HG02623 (cell line): ENCODE results near the gene AGPS.
"Not testable (repeated sequence)": the region's sequence is repeated elsewhere in the genome, so short reads cannot be mapped to it uniquely, and the experiment has no call there.

Experiments
- ATAC-seq: cut with Tn5 transposase; IDR thresholded peaks from one replicate; pipeline ENCODE4 v1.9.1; 2021; ENCODE audit warnings: moderate library complexity; ENCODE audit not compliant: unreplicated experiment

Gene AGPS

DNA sequence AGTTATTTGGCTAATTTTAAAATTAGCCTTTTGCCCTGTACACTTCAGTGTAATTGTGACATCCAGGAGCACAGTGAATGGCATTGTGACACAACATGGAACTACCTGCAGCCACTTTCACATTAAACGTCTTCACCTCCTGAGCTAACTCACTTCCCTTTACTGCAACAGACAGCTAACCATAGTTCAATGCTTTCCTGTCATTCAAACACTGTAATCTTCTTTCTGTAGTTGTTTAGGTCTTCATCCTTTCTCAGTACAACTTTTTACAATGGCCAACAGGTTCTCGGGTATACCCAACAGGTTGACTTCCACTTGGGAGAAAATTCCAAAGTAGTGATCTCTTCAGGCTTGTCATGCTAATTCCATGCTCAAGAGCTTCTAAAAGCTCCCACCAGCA is 8.6 kb upstream of the AGPS start:
- no peak for ATAC-seq

DNA sequence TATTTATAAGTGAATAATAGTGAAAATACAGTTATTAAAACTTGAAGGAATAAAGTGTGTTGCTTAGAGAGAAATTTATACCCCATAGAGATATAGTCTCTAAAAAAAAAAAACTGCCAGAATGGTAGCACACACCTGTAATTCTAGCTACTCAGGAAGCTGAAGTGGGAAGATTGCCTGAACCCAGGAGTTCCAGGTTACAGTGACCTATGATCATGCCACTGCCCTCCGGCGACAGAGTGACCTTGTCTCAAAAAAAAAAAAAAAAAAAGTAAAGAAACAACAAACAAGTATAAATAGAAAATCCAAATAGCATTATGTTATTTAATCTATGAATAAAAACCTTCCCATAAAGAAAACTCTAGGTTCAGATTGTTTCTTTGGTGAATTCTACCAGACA is 7.4 kb upstream of the AGPS start:
- no peak for ATAC-seq

DNA sequence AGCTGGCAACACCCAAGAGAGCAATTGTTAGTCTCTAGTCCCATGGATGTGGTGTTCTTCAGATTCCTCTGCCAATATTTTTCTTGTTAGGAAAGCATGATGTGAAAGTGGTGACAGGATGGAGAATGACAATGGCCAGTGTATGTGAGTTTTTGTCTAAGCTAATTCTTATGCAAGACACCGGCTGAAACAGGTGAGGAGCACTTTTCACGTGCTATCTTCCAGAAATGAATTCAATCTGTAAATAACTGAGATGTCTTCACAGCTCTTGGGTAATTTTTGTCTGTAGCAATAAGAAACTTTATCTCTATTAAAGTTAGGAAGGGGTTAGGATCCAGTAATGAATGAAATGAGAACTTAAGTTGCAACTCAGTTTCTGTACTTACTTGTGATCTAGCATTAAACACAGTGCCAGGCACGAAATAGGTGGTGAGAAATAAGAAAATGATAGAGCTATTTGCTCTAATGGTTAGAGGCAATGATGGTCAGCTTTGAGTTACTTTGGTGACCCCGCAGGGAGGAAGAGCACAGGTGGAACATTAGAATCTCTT is 676 bp upstream of the AGPS start:
- no peak for ATAC-seq

DNA sequence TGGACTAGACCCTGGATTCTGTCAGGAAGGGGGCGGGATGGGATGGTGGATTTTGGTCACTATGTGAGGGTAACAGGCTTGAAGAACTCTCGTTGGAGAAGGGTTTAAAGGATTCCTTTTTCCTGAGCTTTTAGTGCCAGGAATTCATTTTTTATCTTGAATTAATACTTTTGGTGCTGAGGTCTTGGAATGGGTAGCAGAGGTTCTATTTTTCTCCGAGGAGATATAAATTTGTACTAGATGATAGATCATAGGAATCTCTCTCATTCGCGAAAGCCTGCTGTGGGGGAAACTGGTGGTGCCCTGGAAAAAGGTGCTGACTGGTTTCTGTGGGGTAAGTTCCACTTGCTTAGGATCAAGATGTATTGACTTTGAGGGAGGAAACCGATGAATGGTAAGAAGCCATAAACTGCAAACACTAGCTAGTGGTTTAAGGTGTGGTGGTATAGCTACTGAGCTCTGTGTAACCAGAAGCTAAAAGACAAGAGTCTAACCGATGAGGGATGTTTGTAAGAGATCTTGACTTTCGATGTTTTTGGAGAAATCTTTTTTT is 706 bp downstream of the AGPS start:
- no peak for ATAC-seq

DNA sequence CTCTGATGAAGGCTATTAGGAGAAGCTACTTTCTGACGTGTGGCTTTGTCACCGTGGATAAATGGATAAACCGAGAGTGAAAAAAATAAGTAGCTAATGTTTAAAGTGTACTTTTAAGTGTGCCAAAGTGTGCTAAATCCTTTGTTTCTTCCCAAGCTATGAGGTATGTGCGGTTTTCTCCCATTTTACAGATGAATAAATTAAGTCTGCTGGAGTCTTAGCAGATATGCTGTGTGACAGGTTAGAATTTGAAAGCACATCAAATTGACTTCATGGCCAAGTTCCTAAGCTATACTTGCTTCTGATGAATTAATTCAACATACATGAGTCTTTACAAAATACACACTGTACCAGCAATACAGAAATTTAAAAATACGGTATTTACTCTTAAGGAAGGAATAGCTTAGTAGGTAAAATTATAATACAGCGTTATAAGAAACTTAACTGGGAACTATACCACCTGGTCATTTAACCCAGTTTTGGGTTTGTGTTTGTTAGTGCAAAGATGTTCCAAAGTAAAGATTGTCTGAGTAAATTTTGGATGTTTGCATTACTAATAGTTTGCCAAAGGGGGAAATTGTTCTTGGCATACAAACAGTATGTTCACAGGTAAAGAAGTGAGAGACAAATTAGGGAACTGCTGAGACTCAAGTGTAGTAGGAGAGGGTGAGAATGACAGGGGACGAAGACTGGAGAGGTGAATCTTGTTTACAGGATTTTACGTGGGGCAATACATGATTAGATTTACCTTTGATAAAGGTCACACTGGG is 1.4 kb downstream of the AGPS start:
- no peak for ATAC-seq

- ATAC-seq, result no peak
Measured at GRCh38 chr2:177394594-177394973, 2.0 kb downstream of the AGPS start.

DNA sequence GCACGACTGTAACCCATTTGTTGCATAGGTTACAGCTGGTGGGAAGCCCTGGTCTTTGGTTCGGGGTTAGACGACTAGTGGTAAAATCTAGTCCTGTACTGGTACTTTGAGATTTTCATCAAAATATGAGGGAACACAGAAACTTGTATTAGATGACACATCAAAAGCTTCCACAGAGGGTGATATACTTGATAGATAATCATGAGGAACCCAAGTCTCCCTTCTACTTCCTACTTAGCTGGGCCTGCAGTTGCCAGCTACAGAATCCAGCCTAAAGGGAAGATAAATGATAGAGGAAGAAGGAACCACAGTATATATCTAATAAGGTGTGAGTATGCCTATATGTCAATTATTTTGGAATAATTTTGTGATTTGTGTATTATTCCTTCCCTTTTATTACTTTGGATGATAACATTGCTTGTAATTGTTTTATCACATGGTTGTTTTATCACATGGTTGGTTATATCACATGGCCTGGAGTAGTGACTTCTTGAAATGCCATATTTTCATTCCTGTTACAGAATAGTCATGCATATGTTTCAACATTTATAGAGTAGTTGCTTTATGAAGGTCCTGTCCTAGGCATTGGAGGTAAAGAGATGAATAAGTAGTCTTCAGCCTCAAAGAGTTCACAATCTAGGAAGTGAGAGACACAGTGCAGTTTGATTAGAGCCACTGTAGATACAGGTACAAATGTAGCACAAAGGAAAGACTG is 2.9 kb downstream of the AGPS start:
- ATAC-seq, result no peak

DNA sequence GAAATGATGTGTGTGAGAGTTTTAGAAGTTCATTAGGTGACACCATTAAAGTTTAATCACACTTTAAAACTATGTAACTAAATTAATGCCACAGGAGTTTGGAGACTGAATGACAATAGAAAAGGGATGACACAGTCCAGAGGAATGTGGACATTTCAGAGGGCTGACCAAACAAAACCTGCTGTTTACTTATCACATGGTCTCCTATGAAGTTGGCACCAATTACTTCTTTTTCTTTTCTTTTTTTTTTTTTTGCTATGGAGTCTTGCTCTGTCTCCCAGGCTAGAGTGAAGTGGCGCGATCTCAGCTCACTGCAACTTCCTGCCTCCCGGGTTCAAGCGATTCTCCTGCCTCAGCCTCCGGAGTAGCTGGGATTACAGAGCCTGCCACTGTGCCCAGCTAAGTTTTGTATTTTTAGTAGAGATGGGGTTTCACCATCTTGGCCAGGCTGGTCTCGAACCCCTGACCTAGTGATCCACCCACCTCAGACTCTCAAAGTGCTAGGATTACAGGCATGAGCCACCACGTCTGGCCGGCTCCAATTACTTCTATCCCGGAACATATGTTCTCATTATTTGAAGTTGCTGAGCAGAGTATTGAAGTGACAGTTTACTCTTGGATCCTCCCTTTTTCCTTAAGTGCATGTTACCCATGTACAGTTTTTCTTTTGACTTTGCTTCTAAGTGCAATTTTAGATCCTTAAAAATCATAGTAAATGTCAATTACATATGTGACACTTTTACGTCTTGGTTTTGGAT is 4.3 kb downstream of the AGPS start:
- ATAC-seq, result no peak

DNA sequence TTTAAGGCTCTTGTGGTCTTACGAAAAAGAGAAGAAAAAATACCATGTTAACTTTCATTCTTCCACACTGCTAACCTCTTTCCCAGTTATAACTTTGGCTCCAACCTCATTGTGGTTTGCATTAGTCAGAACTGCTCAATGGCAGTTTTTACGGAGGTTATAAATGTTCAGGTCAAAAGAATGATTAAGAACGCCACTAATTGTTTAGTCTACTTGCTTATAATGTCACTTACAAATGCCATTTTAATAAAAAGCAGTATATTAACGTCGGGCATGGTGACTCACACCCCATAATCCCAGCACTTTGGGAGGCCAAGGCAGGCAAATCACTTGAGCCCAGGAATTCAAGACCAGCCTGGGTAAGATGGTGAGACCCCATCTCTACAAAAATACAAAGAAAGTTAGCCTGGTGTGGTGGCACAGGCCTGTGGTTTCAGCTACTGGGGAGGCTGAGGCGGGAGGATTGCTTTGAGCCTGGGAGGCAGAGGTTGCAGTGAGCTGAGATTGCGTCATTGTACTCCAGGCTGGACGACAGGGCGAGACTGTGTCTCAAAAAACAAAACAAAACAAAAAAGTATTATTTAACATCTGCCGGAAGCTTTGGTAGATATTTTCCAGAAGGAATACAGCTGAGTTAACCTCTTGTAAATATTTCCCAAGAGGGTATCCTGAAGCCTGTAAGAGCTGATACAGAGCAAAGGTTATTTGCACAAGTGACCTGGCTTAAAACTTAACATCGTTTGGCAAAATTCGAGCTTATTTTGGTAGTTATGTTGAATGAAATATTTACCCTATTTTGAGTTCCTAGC is 5.1 kb downstream of the AGPS start:
- no peak for ATAC-seq

- no peak for ATAC-seq
Measured at GRCh38 chr2:177398290-177398683, 5.7 kb downstream of the AGPS start.

GRCh38 chr2:177398791-177399190 is 6.2 kb downstream of the AGPS start:
- ATAC-seq, result no peak

DNA sequence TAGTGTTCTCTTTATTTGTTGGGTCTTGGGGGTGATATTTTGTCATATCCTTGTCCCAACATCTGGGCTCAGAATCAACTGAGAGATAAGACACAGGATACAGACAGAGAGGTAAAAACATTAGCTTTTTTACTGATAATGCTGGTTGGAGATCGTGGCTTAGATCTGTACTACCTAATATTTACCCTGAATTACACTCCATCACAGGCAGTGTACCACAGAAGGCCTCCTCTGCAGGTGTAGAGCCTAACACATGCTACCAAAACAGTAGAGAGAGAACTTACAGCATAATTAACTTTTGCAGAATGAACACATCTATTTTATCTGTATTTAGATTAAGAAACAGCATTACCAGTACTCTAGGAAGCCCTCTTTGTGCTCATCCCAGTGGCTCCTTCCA is 6.8 kb downstream of the AGPS start:
- no peak for ATAC-seq

DNA sequence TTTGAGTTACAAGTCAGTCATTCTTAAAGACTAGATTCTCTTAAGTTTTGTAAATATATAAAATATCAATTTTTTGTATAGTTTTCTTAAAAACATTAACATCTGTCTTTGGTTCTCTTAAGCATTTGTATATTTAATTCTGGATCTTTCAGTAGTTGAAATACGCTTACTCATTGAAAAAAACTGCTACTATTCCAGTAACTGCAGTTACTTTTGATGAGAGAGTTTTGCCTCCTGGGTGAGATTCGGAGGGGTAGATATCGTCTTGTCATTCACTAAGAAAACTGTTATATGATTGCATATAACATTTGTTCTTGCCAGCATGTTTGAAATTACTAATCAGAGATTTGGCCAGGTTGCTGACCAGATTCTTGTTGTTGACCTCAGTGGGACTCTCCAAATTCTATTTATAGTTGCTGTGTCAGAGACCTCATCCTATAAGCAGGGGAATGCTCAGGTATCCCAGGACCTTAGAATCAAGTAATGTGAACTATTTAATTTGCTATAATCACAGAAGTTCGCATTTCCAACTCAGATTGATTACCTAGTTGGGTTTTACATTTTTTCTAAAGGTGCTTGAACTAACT is 7.9 kb downstream of the AGPS start:
- no peak for ATAC-seq

- no peak for ATAC-seq
Measured at GRCh38 chr2:177402096-177402495, 9.5 kb downstream of the AGPS start.

DNA sequence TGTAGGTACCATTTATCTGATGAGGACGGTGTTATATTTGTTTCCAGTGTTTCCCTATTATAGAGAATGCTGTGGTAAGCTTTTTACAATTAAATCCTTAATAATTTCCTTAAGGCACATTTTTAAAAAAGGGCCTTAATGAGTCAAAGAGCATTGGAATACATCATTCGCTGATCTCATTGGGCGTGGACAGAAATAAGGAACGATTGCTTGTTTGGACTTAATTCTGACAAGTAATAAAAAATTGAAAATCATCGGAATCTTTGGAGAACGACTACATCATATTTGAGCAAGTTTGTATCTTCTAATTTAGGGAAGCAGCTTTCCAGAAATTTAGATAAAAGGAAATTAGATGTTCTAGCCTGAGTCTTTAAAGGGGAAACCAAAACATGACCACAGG is 11.3 kb downstream of the AGPS start:
- no peak for ATAC-seq

DNA sequence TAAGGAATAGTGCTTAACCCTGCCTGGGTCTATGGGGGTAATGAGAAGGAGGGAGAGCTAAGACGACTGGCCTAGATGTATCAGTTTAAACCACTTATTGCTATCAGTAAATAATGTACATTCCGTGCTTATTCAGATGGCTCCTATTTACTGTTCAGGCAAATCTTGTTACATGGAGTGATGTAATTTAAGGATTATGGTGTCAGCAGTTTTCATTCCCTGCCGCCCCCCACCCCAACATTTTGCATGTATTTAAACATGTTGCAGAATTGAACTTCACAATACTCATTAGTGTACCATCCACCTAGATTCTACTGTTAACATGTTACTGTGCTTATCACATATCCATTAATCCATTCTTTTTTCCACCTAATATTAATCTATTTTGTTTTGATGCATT is 11.7 kb downstream of the AGPS start:
- no peak for ATAC-seq

GRCh38 chr2:177405029-177405692 is 12.6 kb downstream of the AGPS start:
- no peak for ATAC-seq

GRCh38 chr2:177406182-177406581 is 13.6 kb downstream of the AGPS start:
- no peak for ATAC-seq

DNA sequence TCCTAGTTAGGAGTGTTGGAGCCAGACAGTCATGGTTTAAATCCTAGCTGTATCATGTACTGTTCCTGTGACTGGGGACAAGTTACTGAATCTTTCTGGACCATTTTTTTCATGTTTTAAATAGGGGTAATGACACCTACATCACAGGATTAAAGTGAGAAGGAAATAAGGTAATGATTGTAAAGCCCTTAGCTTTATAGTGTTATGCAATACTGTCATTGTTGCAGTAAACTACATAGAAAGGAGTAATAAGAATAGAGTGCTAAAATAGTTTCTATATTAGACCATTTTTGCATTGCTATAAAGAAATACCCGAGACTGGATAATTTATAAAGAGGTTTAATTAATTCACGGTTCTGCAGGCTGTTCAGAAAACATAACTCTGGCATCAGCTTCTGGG is 14.5 kb downstream of the AGPS start:
- no peak for ATAC-seq

DNA sequence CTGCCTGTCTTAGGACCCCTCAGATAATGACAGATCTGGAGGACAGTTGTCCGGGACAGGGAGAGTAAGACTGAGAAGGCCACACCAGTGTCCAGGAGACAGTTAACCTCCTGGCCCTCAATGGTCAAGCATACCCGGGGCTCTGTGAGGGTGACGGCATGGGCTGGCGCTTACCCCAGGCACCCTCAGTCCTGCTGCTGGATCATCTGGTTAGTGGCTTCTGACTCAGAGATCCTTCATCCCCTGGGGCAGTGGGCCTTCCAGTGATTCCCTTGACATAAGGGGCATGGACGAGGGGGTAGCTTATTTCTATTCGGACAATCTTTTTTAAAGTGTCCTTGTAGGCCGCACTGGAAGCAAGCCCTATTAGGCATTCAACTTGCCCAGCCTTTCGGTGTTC is 18.1 kb downstream of the AGPS start:
- not testable (repeated sequence) for ATAC-seq
